DND-41 (cell line): ENCODE results near the gene GATB.

Experiments
- EZH2 ChIP-seq: IDR thresholded peaks from 3 replicates; pipeline ENCODE4 v1.6.1; 2012; ENCODE audit warnings: borderline replicate concordance, low read depth, mild to moderate bottlenecking, moderate library complexity, low read length, inconsistent platforms; ENCODE audit not compliant: severe bottlenecking
- TF ChIP-seq, protein P1 (sequence below): IDR thresholded peaks from 2 replicates; pipeline ENCODE4 v1.5.1; 2012; ENCODE audit warnings: borderline replicate concordance, low read length, moderate library complexity, mild to moderate bottlenecking; ENCODE audit not compliant: poor library complexity, severe bottlenecking; ENCODE audit errors: extremely low read depth

DNA sequence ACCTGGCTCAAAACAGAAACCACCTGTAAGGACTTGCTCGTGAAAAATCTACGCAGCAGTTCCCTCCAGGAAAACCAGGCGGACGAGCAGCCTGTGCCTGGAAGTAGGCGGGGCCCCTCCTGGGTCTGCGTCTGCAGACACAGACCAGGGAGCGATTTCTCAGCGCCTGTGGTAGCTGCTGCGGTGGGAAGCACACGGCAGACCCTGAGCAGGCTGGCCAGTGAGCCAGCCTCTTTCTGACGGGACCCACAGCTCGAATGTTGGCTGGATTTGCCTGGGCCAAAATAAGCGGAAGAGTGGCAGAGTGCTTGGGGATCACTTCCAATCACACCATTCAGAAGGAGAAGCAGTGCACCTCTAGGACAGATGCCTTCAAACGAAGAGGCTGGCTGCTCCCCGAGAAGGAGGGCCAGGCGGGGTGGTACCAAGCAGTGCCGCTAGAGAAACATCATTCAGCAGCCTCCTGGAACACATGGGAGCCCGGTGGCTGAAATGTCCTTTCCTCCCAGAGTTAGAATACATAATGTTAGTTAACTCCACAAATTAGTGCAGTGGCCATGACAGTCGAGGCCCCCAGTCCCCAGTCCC is 85.9 kb downstream of the GATB start:
- TF ChIP-seq EZH2, result no peak
- TF ChIP-seq, protein P1, sequence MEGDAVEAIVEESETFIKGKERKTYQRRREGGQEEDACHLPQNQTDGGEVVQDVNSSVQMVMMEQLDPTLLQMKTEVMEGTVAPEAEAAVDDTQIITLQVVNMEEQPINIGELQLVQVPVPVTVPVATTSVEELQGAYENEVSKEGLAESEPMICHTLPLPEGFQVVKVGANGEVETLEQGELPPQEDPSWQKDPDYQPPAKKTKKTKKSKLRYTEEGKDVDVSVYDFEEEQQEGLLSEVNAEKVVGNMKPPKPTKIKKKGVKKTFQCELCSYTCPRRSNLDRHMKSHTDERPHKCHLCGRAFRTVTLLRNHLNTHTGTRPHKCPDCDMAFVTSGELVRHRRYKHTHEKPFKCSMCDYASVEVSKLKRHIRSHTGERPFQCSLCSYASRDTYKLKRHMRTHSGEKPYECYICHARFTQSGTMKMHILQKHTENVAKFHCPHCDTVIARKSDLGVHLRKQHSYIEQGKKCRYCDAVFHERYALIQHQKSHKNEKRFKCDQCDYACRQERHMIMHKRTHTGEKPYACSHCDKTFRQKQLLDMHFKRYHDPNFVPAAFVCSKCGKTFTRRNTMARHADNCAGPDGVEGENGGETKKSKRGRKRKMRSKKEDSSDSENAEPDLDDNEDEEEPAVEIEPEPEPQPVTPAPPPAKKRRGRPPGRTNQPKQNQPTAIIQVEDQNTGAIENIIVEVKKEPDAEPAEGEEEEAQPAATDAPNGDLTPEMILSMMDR, result no peak
